K562 (cell line): ENCODE data around the gene FAM89B. TPM values are rescaled to one million over a fixed set of nuclear protein-coding genes. Genes with fewer than 3 reads are reported as not detected.
A peak's percentile ranks its signal among the peaks of the same experiment; 100 is the strongest.

ENCODE experiments used
- ARHGAP35 ChIP-seq: fragments of 450-650 bp; IDR thresholded peaks from 2 replicates; pipeline ENCODE4 v1.6.1; 2018; ENCODE audit not compliant: partially characterized antibody
- CBX3 ChIP-seq, 2 experiments: IDR thresholded peaks; 1 replicate in 1 of 2; 2 replicates in 1 of 2; pipeline ENCODE4 v1.6.1; 2012; ENCODE audit warnings: inconsistent platforms in 2 of 2, low read length in 2 of 2, borderline replicate concordance in 1 of 2, control low read depth in 1 of 2
- CSDE1 ChIP-seq, 2 experiments: fragments of 450-650 bp; IDR thresholded peaks; 2 replicates each; pipeline ENCODE4 v1.6.1; 2016; ENCODE audit warnings: mild to moderate bottlenecking in 1 of 2
- EWSR1 ChIP-seq: fragments of 450-650 bp; IDR thresholded peaks from 2 replicates; pipeline ENCODE4 v1.6.1; 2018; ENCODE audit warnings: borderline replicate concordance, mild to moderate bottlenecking, low read depth, moderate library complexity; ENCODE audit not compliant: partially characterized antibody
- MYNN ChIP-seq, 2 experiments: sonication (generic); formaldehyde crosslinking in 1 of 2; IDR thresholded peaks; 2 replicates each; pipeline versions ENCODE4 v1.5.0 to v1.6.1; 2016 to 2020; ENCODE audit warnings: antibody characterized with exemption in 1 of 2, missing genetic modification reagents in 1 of 2
- POLR3A ChIP-seq: IDR thresholded peaks from 2 replicates; pipeline ENCODE4 v1.6.1; 2011; ENCODE audit warnings: borderline replicate concordance, mild to moderate bottlenecking, moderate library complexity; ENCODE audit not compliant: insufficient read length, insufficient read depth; ENCODE audit errors: extremely low read depth
- SAFB2 ChIP-seq: fragments of 200-400 bp; formaldehyde crosslinking; IDR thresholded peaks from 2 replicates; pipeline ENCODE4 v1.6.1; 2018; ENCODE audit warnings: borderline replicate concordance, low read length, low read depth, moderate library complexity; ENCODE audit not compliant: severe bottlenecking
- SIN3B ChIP-seq: fragments of 450-650 bp; IDR thresholded peaks from 2 replicates; pipeline ENCODE4 v1.6.1; 2017; ENCODE audit warnings: low read depth, mild to moderate bottlenecking, moderate library complexity
- SMARCA5 ChIP-seq: fragments of 450-650 bp; IDR thresholded peaks from 2 replicates; pipeline ENCODE4 v1.6.1; 2016
- SREBF1 ChIP-seq: fragments of 150-350 bp; IDR thresholded peaks from 2 replicates; pipeline ENCODE4 v1.6.1; 2014; ENCODE audit warnings: antibody characterized with exemption, low read depth, low read length, borderline replicate concordance
- TAF1 ChIP-seq: IDR thresholded peaks from 2 replicates; pipeline ENCODE4 v1.6.1; 2011; ENCODE audit warnings: mild to moderate bottlenecking, low read length, moderate library complexity; ENCODE audit not compliant: insufficient read depth, control insufficient read depth, severe bottlenecking; ENCODE audit errors: extremely low read depth
- WHSC1 ChIP-seq: IDR thresholded peaks from one replicate; pipeline ENCODE4 v1.6.1; 2012; ENCODE audit warnings: low read length, control low read depth, inconsistent platforms
- ZFP1 ChIP-seq: fragments of 450-650 bp; formaldehyde crosslinking; IDR thresholded peaks from 2 replicates; pipeline ENCODE4 v1.4.0; 2020; ENCODE audit warnings: mild to moderate bottlenecking, mixed read lengths
- ZNF124 ChIP-seq: sonication (generic); formaldehyde crosslinking; IDR thresholded peaks from 2 replicates; pipeline ENCODE4 v1.8.1; 2022; ENCODE audit warnings: missing genetic modification reagents
- ZNF143 ChIP-seq: sonication (generic); formaldehyde crosslinking; IDR thresholded peaks from 2 replicates; pipeline ENCODE4 v1.9.0; 2022; ENCODE audit warnings: mild to moderate bottlenecking, missing genetic modification reagents
- ZNF174 ChIP-seq: fragments of 250-450 bp; sonication (Bioruptor Pico); IDR thresholded peaks from 2 replicates; pipeline ENCODE4 v1.4.0; 2020; ENCODE audit warnings: mild to moderate bottlenecking
- ZNF212 ChIP-seq: fragments of 450-650 bp; formaldehyde crosslinking; IDR thresholded peaks from 2 replicates; pipeline ENCODE4 v1.4.0; 2020; ENCODE audit warnings: mild to moderate bottlenecking
- ZNF24 ChIP-seq: fragments of 450-650 bp; IDR thresholded peaks from 2 replicates; pipeline ENCODE4 v1.6.1; 2016
- ZNF347 ChIP-seq: fragments of 450-650 bp; formaldehyde crosslinking; IDR thresholded peaks from 2 replicates; pipeline ENCODE4 v1.4.0; 2020; ENCODE audit warnings: low read depth, mild to moderate bottlenecking, moderate library complexity
- polyA plus RNA-seq, 8 experiments: library from polyadenylated mRNA; depleted of rRNA in 4 of 8; stranded (reverse) in 5 of 8; unstranded in 3 of 8; fragments of >200 nt; fragmentation: Nextera tagmentation in 2 of 8; fragmentation: Illumina TruSeq in 1 of 8; extraction: Ambion mirVana in 2 of 8; extraction: Trizol in 1 of 8; gene quantifications; 2 replicates each; pipeline versions ENCODE4 v1.2.1 to v1.2.3, GENCODE V29; 2011 to 2014; ENCODE audit warnings: inconsistent platforms in 1 of 8, missing spikeins in 1 of 8
- total RNA-seq, 7 experiments: library from RNA; depleted of rRNA in 6 of 7; stranded (reverse); fragments of >200 nt in 6 of 7; fragmentation: Illumina TruSeq in 2 of 7; extraction: Trizol in 2 of 7; gene quantifications; 2 replicates each; pipeline versions ENCODE4 v1.2.1 to v1.2.3, GENCODE V29; 2011 to 2021; ENCODE audit warnings: low replicate concordance in 1 of 7
- TF ChIP-seq, protein P1 (sequence below): fragments of 450-650 bp; IDR thresholded peaks from 2 replicates; pipeline ENCODE4 v1.6.1; 2017; ENCODE audit warnings: mild to moderate bottlenecking, moderate library complexity
- TF ChIP-seq, protein P2 (sequence below): fragments of 450-650 bp; formaldehyde crosslinking; IDR thresholded peaks from 2 replicates; pipeline ENCODE4 v1.4.0; 2022; ENCODE audit warnings: missing genetic modification characterization
- TF ChIP-seq, protein P3 (sequence below): fragments of 450-650 bp; IDR thresholded peaks from 2 replicates; pipeline ENCODE4 v1.7.0; 2016; ENCODE audit warnings: borderline replicate concordance
- TF ChIP-seq, protein P4 (sequence below): fragments of 450-650 bp; IDR thresholded peaks from 2 replicates; pipeline ENCODE4 v1.6.1; 2016; ENCODE audit warnings: borderline replicate concordance

FAM89B gene
- total and polyA plus RNA-seq, 9 of the 15 experiments (the other 6 are each of a cell fraction or from before 2014, with no cell fraction given), result 0.32 to 27.6 (median 11.9) TPM

DNA sequence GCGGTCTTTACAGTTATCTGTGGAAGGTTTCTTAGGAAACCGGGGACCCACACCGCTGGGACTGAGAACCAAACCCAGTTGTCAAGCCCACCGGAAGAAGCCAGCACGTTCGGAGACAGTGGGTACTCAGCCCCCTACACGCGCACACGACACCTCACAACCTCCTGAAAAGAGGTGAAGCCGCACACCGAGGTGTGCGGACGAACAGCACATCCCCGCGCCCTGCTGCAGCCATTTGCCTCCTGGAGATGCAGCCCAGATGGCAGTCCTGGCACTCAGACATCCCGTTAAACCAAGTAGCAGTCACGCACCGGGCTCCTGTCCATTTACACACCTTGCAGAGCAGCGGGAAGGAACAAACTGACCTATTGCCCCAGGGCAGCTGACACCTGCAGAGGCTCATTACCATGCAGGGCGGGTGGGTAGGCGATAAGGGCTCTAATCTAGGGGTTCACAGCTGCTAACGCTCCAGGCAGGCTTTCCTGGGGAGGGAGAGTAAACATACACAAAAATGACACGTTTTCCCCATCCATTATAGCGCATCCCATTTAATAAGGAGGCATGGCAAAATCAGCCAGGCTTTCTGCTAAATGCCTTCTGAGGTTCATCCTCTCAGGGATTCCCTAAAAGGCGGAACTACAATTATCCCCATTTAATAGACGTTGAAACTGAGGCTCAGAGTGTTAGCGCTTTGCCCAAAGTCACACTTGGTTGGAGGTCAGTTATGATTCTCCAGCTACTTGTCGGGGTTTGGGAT lies 2.7 kb downstream of the FAM89B start (continued):
- TF ChIP-seq MYNN (IDR thresholded peaks at IDR 0.05) (peak; percentile 87), MYNN (CRISPR knock-in tag; IDR thresholded peaks at IDR 0.05) (no peak), ZNF347 (CRISPR knock-in tag) (no peak), ARHGAP35 (no peak), POLR3A (no peak), TAF1 (peak; percentile 37), CBX3 (IDR thresholded peaks at IDR 0.05; ENCODE audit: borderline replicate concordance in 1 of 2, low read length in 2 of 2) (peak in 1 of 2 experiments; percentile 89; a peak in 2 of 3 replicates), ZFP1 (no peak), SIN3B (no peak), WHSC1 (no peak), SAFB2 (no peak), SREBF1 (no peak), ZNF124 (CRISPR knock-in tag) (no peak), ZNF212 (no peak), CSDE1 (IDR thresholded peaks at IDR 0.05) (no peak), ZNF174 (CRISPR knock-in tag) (no peak), ZNF24 (no peak), EWSR1 (no peak), ZNF143 (no peak), SMARCA5 (peak; percentile 100)
- TF ChIP-seq, protein P1, sequence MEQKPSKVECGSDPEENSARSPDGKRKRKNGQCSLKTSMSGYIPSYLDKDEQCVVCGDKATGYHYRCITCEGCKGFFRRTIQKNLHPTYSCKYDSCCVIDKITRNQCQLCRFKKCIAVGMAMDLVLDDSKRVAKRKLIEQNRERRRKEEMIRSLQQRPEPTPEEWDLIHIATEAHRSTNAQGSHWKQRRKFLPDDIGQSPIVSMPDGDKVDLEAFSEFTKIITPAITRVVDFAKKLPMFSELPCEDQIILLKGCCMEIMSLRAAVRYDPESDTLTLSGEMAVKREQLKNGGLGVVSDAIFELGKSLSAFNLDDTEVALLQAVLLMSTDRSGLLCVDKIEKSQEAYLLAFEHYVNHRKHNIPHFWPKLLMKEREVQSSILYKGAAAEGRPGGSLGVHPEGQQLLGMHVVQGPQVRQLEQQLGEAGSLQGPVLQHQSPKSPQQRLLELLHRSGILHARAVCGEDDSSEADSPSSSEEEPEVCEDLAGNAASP, result no peak
- TF ChIP-seq, protein P2, sequence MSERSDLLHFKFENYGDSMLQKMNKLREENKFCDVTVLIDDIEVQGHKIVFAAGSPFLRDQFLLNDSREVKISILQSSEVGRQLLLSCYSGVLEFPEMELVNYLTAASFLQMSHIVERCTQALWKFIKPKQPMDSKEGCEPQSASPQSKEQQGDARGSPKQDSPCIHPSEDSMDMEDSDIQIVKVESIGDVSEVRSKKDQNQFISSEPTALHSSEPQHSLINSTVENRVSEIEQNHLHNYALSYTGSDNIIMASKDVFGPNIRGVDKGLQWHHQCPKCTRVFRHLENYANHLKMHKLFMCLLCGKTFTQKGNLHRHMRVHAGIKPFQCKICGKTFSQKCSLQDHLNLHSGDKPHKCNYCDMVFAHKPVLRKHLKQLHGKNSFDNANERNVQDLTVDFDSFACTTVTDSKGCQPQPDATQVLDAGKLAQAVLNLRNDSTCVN (CRISPR knock-in tag), result no peak
- TF ChIP-seq, protein P3, sequence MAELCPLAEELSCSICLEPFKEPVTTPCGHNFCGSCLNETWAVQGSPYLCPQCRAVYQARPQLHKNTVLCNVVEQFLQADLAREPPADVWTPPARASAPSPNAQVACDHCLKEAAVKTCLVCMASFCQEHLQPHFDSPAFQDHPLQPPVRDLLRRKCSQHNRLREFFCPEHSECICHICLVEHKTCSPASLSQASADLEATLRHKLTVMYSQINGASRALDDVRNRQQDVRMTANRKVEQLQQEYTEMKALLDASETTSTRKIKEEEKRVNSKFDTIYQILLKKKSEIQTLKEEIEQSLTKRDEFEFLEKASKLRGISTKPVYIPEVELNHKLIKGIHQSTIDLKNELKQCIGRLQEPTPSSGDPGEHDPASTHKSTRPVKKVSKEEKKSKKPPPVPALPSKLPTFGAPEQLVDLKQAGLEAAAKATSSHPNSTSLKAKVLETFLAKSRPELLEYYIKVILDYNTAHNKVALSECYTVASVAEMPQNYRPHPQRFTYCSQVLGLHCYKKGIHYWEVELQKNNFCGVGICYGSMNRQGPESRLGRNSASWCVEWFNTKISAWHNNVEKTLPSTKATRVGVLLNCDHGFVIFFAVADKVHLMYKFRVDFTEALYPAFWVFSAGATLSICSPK, result no peak
- TF ChIP-seq, protein P4, sequence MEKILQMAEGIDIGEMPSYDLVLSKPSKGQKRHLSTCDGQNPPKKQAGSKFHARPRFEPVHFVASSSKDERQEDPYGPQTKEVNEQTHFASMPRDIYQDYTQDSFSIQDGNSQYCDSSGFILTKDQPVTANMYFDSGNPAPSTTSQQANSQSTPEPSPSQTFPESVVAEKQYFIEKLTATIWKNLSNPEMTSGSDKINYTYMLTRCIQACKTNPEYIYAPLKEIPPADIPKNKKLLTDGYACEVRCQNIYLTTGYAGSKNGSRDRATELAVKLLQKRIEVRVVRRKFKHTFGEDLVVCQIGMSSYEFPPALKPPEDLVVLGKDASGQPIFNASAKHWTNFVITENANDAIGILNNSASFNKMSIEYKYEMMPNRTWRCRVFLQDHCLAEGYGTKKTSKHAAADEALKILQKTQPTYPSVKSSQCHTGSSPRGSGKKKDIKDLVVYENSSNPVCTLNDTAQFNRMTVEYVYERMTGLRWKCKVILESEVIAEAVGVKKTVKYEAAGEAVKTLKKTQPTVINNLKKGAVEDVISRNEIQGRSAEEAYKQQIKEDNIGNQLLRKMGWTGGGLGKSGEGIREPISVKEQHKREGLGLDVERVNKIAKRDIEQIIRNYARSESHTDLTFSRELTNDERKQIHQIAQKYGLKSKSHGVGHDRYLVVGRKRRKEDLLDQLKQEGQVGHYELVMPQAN, result peak; percentile 61; the same call in 1 of the 2 replicates
